Thyroid gland (tissue), 4 donors: ENCODE results near the gene NRG3.

Experiments used
- POLR2A ChIP-seq, 2 donors: fragments of 450-650 bp; IDR thresholded peaks; one replicate each; pipeline ENCODE4 v1.6.1; 2017; ENCODE audit warnings: antibody characterized with exemption in 2 of 2, mild to moderate bottlenecking in 2 of 2, moderate library complexity in 1 of 2
- TF ChIP-seq, protein P1 (sequence below), 6 experiments: fragments of 200-600 bp in 3 of 6; fragments of 450-650 bp in 3 of 6; sonication (generic) in 3 of 6; IDR thresholded peaks; one replicate each; pipeline ENCODE4 v1.5.1; 2016 to 2019; ENCODE audit warnings: antibody characterized with exemption in 6 of 6, mild to moderate bottlenecking in 2 of 6, inconsistent platforms in 1 of 6, moderate library complexity in 1 of 6

DNA sequence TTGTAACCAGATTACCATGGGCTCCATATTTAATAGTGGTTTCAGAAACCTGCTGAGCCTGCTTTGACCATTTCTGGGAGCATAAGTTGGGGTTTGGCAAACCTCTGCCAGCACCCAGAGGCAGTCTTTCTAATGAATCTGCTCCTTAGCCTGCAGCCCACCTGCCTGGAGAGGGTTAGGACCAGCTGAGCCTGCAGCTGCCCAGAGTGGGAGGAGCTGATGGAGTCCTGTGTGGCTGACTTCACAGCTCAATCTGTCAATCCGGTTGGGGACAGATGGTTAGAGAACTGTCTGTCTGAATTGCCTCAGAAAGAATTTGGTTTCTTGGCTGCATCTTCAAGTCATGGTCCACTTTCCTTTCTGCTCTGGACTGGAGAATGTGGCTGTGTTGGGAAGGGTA, 444.6 kb downstream of the NRG3 start:
- TF ChIP-seq, protein P1, sequence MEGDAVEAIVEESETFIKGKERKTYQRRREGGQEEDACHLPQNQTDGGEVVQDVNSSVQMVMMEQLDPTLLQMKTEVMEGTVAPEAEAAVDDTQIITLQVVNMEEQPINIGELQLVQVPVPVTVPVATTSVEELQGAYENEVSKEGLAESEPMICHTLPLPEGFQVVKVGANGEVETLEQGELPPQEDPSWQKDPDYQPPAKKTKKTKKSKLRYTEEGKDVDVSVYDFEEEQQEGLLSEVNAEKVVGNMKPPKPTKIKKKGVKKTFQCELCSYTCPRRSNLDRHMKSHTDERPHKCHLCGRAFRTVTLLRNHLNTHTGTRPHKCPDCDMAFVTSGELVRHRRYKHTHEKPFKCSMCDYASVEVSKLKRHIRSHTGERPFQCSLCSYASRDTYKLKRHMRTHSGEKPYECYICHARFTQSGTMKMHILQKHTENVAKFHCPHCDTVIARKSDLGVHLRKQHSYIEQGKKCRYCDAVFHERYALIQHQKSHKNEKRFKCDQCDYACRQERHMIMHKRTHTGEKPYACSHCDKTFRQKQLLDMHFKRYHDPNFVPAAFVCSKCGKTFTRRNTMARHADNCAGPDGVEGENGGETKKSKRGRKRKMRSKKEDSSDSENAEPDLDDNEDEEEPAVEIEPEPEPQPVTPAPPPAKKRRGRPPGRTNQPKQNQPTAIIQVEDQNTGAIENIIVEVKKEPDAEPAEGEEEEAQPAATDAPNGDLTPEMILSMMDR (IDR thresholded peaks at IDR 0.05): no peak
- no peak for TF ChIP-seq POLR2A (IDR thresholded peaks at IDR 0.05)
